GM18526 (cell line): ENCODE measurements around the gene KPNA3.

Source experiments
- POLR2A ChIP-seq: IDR thresholded peaks from 3 replicates; pipeline ENCODE4 v1.6.1; 2011; ENCODE audit not compliant: insufficient read length; ENCODE audit errors: extremely low read depth

Gene KPNA3

DNA sequence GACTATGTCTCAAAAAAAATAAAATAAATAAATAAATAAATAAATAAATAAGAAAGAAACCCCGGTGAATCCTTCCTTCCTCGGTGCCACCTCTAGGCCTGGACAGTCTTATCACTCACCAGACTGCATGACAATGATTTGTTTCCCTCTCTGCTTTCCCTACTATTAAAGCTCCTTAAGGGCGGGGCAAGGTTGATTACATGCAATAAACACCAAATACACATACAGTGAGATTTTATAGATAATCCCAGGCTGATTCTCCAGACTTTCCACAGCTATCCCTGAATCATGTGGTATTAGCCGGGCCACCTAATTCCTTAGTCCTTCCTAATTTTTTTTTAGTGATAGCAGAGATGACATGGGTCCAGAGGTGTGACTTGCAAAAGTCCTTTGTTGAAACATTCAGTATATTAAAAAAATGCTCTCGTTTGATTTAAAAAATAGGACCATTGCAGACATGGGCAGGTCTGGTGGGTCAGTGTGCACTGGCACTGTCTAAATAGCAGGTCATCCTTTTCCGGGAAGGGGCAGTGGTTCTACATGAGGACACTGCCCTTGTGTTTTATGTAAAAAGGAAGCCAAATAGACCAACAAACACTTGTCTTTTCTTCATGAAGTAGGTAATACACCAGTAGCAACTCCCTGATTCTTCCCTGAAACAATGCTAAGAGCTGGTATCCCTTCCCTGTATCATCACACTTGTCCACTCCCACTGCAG lies 115.7 kb downstream of the KPNA3 start:
- TF ChIP-seq POLR2A: no peak

DNA sequence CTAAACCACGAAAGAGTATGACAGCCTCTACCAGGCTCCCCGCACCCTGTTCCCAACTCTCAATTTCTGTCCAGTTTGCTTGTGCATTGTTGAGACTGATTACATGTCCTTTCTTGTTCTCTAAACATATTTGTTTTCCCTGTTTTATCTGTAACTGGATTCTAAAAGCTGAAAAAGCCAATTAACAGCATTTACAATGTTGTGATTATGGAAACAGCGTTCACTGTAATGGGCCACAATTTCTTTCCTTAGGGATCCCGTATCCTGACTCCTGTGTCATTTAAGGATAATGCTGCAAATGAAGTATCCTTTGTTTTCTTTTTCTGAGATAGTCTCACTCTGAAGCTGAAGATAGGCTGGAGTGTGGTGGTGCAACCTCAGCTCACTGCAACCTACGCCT lies 121.7 kb downstream of the KPNA3 start:
- TF ChIP-seq POLR2A: no peak

DNA sequence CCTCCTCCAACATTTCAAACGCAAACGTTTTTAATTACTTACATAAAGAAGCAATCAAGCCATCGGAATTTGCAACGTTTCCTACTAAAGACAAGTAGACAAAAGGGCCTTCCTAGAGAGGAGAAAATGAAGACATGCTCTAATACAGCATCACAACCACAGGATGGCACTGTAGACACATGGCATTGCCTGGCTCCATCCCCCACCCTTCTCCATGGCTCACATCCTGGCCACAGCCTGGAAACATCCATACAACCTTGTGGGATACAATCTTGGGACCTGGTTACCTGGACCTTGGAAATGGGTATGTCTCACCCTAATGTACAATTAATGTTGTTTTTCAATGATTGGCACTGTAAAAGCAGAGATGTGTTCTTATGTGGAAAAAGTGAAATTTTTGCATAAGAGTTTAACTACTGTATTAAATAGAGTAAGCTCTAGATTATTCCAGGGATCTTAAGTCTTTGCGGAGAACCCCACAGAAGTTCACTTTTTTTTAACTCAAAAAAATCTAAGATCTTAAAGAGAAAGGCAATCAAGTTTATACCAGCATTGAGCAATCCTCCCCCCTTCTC lies 122.7 kb downstream of the KPNA3 start:
- no peak for TF ChIP-seq POLR2A

DNA sequence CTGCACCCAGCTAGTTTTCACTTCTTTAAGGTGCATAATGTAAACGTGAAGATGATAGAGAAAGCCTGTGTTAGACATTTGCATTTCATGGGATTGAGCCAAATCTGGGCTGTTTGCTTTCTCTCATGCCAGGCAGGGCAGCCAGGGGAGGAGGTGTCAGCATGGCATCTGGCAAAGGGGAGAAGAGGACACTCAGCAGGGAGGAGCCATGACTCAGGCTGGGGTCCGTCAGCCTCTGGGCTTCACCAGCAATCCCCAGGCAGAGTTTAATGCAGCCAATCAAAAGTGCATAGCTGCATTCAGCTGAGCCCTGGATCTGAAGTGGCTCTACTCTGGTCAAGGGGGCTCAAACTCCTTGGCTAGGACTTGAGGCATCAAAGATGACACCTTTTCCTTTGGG lies 124.7 kb downstream of the KPNA3 start:
- TF ChIP-seq POLR2A: no peak

DNA sequence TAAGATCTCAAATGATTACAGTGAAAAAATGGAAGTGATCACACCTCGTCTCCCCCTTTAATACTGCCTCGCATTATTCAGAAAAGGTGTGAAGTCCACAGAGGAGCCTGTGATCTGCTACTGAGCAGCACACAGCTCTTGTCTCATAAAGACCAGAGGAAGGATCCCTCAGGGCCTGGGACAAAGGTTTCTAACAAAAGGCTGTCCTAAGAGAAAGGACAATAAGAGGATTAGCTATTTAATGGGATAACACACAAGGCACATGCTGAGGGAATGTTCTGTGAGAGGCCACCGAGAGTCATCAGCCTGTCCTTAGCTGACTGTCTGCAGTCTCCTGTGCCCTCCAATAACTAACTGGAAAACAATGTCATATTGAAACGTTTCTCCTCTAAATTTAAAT lies 127.9 kb downstream of the KPNA3 start:
- TF ChIP-seq POLR2A: no peak

DNA sequence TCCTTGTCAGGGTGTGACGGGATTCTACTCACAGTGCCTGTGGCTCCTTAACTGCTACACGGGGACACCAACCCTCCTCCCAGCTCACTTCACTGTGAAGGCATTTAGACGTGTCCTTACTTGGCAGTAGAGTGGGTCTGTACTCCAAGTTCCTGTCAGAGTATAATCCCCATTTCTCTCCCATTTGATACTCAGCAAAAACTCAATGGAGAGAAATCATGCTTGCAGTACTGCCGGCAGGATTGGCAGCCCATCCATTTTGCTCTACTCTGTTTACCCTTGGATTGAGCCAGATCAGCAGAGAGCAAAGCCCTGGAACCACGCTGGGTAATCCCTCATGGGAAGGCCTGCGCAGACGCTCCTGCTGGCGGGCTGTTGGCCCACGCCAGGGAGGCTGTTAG lies 135.2 kb downstream of the KPNA3 start:
- TF ChIP-seq POLR2A: no peak

DNA sequence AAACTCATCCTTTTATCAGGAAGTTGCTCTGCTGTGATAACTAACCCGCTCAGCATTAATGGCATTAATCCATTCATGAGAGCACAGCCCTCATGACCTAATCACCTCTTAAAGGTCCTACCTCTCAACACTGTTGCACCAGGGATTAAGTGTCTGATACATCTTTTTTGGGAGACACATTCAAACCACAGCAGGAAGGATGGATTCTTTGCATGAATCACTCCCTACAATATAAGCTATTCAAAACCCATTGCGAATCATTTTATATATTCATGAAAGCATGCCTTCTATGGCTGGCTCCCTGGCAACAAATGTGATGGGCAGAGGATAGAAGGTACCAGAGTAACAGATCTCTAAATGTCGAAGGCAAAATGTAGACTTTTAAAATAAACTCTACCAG lies 136.6 kb downstream of the KPNA3 start:
- no peak for TF ChIP-seq POLR2A

DNA sequence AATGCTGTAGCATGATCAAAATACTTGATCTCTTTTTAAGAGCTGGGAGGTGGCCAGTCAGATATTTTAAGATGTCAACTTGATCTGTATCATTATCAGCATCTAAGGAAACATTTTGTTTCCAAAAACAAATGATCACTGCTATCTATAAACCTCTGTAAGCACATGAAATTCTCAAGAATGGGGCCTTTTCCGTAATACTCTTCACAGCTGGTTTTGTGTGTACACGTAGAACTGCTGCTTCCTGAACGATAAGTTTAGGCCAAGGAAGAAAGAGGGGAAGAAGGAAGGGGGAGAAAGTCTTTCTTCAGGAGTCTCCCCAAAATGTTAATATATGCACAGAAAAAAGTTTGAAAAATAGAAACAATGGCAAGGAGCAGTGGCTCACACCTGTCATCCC lies 138.5 kb downstream of the KPNA3 start:
- no peak for TF ChIP-seq POLR2A

DNA sequence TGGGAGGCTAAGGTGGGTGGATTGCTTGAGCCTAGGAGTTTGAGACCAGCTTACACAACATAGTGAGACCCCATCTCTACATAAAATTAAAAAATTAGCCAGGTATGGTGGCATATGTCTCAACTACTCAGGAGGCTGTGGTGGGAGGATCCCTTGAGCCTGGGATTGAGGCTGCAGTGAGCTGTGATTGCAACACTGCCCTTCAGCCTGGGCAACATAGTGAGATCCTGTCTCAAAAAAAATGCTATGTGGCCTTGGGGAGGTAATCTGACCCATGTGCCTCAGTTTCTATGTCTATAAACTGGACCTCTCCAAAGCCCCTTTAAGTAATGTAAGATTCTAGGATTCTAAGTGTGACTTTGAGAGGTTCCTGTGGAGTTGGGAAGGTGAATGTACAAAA lies 139.0 kb downstream of the KPNA3 start:
- no peak for TF ChIP-seq POLR2A

DNA sequence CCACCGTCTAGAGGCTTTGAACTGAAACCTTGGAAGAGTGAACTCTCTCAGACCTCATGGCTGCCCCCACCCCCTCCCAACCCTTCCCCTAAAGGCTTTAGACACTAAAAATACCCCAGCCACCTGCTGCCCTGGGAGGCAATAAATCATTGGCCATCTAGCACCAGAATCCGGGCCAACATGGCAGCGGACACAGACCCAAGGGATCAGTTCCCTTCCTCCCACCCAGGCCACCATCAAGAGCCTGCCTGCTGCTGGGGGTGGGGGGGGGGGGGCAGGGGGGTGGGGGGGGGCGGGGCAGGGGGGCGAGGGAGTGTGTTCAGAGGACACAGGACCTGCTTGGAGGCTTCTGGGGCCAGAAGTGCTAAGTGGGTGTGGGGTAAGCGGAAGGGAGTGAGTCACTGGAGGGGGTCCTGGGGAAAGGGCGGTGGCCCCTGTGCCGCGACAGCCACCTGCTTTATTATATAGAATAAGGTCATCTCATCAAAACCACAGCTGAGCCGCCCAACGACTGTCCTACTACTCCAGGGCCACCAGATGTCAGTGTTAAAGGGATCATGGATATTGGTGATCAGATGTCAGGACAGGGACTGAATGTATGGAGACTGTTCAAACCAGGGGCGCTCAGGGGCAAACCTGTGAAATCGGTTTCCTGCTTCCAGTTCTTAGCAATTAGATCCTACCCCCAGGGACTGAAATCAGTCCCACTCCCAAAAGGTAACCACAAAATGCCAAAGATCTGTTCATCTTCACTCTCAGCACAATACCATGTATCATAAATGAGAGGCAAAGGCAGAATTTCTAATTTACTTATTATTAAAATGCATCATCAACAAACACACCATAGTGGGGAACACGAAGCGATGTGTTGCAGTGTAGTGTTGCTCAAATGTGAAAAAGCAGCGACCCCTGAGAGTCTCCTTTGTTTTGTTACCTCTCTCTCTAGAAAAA lies 139.9 kb downstream of the KPNA3 start:
- TF ChIP-seq POLR2A: no peak

DNA sequence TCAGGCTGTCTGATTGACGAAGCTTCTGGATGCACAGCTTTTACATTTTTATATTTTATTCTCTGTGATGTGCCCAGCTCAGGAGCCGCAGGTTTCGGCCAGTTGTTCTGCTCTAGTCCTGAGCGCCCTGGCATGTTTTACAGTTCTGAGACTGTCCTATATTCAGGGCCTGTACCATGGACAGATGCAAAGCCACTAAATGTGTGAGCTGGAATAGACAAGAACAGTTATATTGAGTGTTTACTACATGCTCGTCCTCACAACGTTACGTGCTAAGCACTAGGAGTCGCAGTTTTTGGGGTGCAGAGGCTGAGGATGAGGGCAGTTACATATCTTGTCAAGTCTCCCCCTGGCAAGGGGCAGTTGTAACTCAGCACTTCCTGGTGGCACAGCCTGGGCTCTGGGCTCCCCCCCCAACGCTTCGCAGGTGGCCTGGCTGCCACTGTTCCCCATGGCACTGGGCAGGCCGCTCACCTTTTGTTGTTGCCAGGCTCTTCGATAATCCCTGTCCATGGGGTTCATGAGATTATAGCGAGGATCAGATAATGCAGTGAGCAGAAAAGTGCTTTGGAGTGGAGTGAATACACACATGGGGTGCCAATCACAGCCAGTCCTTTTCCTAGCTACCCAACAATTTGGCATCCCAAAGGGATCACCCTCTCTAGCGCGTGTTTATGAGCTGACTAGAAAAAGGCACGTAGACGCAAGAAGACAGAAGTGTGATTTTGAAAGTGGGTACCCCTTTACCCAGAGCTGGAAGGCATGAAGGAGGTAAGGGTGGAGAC lies 140.7 kb downstream of the KPNA3 start:
- no peak for TF ChIP-seq POLR2A

DNA sequence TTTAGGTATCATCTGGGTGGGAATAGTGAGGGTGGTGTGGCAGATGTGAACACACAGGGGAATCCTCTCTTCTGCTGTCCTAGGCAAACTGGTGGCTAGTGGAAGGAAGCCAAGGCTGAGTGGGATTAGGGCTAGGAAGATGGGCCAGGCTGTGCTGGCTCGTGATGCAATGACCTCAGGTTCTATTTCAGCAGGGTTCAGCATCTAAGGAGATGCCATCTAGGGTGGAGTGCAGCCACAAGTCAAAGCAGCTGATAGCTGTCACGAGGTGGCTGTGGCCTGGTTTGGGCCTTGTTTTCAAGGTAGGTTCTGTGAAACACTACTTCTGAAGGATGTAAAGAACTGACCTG lies 142.5 kb downstream of the KPNA3 start:
- no peak for TF ChIP-seq POLR2A
